ENCODE data around the gene RHBDL1. TPM values are rescaled to one million over a fixed set of nuclear protein-coding genes. Genes with fewer than 3 reads are reported as not detected.

RHBDL1 gene
- total RNA-seq, 1 experiment from 2014 or later: 12.7 TPM

DNA sequence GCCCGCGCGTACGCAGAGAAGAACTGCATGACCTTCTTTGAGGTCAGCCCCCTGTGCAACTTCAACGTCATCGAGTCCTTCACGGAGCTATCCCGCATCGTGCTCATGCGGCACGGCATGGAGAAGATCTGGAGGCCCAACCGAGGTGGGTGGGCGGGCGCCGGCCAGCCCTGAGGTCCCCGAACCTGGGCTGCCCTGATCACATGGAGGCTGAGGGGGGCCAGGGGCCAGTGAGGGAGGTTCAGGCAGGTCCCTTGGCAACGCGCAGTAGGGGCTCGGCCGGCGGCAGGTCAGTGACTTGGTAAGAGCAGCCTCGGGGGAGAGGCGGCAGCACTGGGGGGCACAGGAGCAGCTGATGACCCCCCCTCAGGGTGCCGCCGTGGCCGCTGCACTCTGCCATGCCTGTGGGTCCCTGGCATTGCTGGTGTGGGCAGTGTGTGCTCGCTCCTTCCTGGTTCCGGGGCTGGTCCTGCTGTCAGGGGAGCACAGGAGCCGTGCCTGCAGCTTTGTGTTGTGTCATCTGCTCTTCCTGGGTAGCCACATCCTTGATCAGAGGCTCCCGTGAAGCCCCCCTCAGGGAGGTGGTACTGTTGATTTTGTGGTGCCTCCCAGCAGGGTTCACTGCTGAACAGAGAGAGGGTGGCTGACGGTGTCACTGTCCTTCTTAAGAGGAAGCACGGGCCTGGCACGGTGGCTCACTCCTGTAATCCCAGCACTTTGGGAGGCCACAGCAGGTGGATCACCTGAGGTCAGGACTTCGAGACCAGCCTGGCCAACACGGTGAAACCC lies 49.3 kb upstream of the RHBDL1 start:
- intact Hi-C loops (cut with micrococcal nuclease): loop anchor here (5.0 kb wide), 1 partner anchor 34 kb away; the partner anchor contains the start of gene RAB40C
- ATAC-seq (peak; percentile 13), DNase-seq (ENCODE audit: low read depth, low spot score) (no peak)
- no peaks in the 10 kb centered on the region for H3K79me2 ChIP-seq (ENCODE audit: insufficient read depth, low read length)
- ChIA-PET CTCF (no interaction called here), RAD21 (ENCODE audit: low non-redundant PET in 1 of 2, low total read pairs in 2 of 2, uncharacterized antibody in 2 of 2, unreplicated experiment in 2 of 2) (no interaction called here), POLR2A (no interaction called here)
- H3K36me3 ChIP-seq (ENCODE audit: control insufficient read depth in 1 of 2, insufficient read depth in 2 of 2, low read length in 2 of 2): no peaks in the 10 kb centered on the region
- H3K4me2 ChIP-seq (ENCODE audit: low read length): peak overlapping the region; percentile 61
- H3K9me2 ChIP-seq (ENCODE audit: insufficient read depth): no peaks in the 10 kb centered on the region
- no peak overlapping the region for H3K4me3 ChIP-seq (replicated peaks in 1 of 2; ENCODE audit: low read depth in 1 of 2, low read length in 2 of 2)
- H3K4me1 ChIP-seq (ENCODE audit: control insufficient read depth in 1 of 2, insufficient read depth in 2 of 2, low read length in 2 of 2): peaks cover 37 to 60% of the 10 kb centered on the region in 2 experiments
- no peaks in the 10 kb centered on the region for H4K20me1 ChIP-seq (ENCODE audit: insufficient read depth)
- H3K9me3 ChIP-seq (ENCODE audit: control insufficient read depth in 1 of 2, insufficient read depth in 1 of 2, low read depth in 1 of 2, low read length in 2 of 2): no peaks in the 10 kb centered on the region
- peak overlapping the region; percentile 57 for H3K9ac ChIP-seq (ENCODE audit: low read length)
- BruUV-seq (replicated peaks): no TSS peak
- H3K27me3 ChIP-seq (ENCODE audit: insufficient read depth, low read length): no peaks in the 10 kb centered on the region
- TF ChIP-seq RAD21 (IDR thresholded peaks at IDR 0.05; ENCODE audit: low read depth) (no peak), TCF7L2 (IDR thresholded peaks at IDR 0.05; ENCODE audit: borderline replicate concordance, extremely low read depth, insufficient read depth, insufficient read length) (no peak), EGR1 (IDR thresholded peaks at IDR 0.05; ENCODE audit: low read depth) (no peak), FOSL1 (IDR thresholded peaks at IDR 0.05; ENCODE audit: low read depth) (no peak), CBX3 (IDR thresholded peaks at IDR 0.05; ENCODE audit: low read depth) (no peak)
- TF ChIP-seq, protein P1, sequence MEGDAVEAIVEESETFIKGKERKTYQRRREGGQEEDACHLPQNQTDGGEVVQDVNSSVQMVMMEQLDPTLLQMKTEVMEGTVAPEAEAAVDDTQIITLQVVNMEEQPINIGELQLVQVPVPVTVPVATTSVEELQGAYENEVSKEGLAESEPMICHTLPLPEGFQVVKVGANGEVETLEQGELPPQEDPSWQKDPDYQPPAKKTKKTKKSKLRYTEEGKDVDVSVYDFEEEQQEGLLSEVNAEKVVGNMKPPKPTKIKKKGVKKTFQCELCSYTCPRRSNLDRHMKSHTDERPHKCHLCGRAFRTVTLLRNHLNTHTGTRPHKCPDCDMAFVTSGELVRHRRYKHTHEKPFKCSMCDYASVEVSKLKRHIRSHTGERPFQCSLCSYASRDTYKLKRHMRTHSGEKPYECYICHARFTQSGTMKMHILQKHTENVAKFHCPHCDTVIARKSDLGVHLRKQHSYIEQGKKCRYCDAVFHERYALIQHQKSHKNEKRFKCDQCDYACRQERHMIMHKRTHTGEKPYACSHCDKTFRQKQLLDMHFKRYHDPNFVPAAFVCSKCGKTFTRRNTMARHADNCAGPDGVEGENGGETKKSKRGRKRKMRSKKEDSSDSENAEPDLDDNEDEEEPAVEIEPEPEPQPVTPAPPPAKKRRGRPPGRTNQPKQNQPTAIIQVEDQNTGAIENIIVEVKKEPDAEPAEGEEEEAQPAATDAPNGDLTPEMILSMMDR (IDR thresholded peaks at IDR 0.05 in 2 of 3, conservative IDR thresholded peaks at IDR 0.05 in 1 of 3; ENCODE audit: borderline replicate concordance in 1 of 3, insufficient read depth in 1 of 3, low read depth in 2 of 3, low read length in 2 of 3): no peak
- TF ChIP-seq, protein P2, sequence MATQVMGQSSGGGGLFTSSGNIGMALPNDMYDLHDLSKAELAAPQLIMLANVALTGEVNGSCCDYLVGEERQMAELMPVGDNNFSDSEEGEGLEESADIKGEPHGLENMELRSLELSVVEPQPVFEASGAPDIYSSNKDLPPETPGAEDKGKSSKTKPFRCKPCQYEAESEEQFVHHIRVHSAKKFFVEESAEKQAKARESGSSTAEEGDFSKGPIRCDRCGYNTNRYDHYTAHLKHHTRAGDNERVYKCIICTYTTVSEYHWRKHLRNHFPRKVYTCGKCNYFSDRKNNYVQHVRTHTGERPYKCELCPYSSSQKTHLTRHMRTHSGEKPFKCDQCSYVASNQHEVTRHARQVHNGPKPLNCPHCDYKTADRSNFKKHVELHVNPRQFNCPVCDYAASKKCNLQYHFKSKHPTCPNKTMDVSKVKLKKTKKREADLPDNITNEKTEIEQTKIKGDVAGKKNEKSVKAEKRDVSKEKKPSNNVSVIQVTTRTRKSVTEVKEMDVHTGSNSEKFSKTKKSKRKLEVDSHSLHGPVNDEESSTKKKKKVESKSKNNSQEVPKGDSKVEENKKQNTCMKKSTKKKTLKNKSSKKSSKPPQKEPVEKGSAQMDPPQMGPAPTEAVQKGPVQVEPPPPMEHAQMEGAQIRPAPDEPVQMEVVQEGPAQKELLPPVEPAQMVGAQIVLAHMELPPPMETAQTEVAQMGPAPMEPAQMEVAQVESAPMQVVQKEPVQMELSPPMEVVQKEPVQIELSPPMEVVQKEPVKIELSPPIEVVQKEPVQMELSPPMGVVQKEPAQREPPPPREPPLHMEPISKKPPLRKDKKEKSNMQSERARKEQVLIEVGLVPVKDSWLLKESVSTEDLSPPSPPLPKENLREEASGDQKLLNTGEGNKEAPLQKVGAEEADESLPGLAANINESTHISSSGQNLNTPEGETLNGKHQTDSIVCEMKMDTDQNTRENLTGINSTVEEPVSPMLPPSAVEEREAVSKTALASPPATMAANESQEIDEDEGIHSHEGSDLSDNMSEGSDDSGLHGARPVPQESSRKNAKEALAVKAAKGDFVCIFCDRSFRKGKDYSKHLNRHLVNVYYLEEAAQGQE (IDR thresholded peaks at IDR 0.05; ENCODE audit: low read depth): no peak
- no peak overlapping the region for H2AFZ ChIP-seq (ENCODE audit: low read depth, low read length, poor library complexity, severe bottlenecking)
- H3K27ac ChIP-seq (ENCODE audit: low read depth, low read length): peak overlapping the region; percentile 83

Data from HCT116 (cell line).